Stomach (tissue), 9 donors: ENCODE measurements around the gene GJC1. TPM values are rescaled to one million over a fixed set of nuclear protein-coding genes. Genes with fewer than 3 reads are reported as not detected.
"Not testable (repeated sequence)": the region's sequence is repeated elsewhere in the genome, so short reads cannot be mapped to it uniquely, and the experiment has no call there.

Experiments
- DNase-seq, 2 donors: peaks; one replicate each; pipeline versions ENCODE4 v3.0.0 to v3.0.0-alpha.2; 2013 to 2019
- H3K27ac ChIP-seq, 5 donors: fragments of 200-600 bp in 4 of 5; sonication (generic) in 4 of 5; one replicate each; pipeline ENCODE4 v1.5.1; 2013 to 2019; ENCODE audit warnings: mild to moderate bottlenecking in 1 of 5, moderate library complexity in 1 of 5
- H3K27me3 ChIP-seq, 3 donors: fragments of 200-600 bp; sonication (generic); one replicate each; pipeline ENCODE4 v1.5.1; 2017 to 2019; ENCODE audit warnings: mixed run types in 1 of 3
- H3K36me3 ChIP-seq, 4 donors: fragments of 200-600 bp; sonication (generic); 1 replicate in 3 of 4; 2 replicates in 1 of 4; pipeline ENCODE4 v1.5.1; 2016 to 2019
- H3K4me1 ChIP-seq, 4 donors: fragments of 200-600 bp; sonication (generic); one replicate each; pipeline ENCODE4 v1.5.1; 2016 to 2019
- H3K4me3 ChIP-seq, 4 donors: fragments of 200-600 bp; sonication (generic) in 3 of 4; one replicate each; pipeline ENCODE4 v1.5.1; 2016 to 2019; ENCODE audit warnings: mild to moderate bottlenecking in 1 of 4
- H3K9me3 ChIP-seq, 4 donors: fragments of 200-600 bp; sonication (generic); one replicate each; pipeline ENCODE4 v1.5.1; 2016 to 2019
- EP300 ChIP-seq: sonication (generic); formaldehyde crosslinking; IDR thresholded peaks from one replicate; pipeline ENCODE4 v1.6.1; 2017; ENCODE audit warnings: antibody characterized with exemption
- POLR2A ChIP-seq, 4 donors: fragments of 450-650 bp; IDR thresholded peaks; one replicate each; pipeline ENCODE4 v1.6.1; 2016; ENCODE audit warnings: antibody characterized with exemption in 4 of 4, control low read depth in 2 of 4, mild to moderate bottlenecking in 1 of 4, moderate library complexity in 1 of 4
- POLR2AphosphoS5 ChIP-seq, 3 donors: sonication (generic); formaldehyde crosslinking; IDR thresholded peaks; one replicate each; pipeline ENCODE4 v1.6.1; 2016; ENCODE audit warnings: antibody characterized with exemption in 3 of 3
- WGBS, 5 donors: extraction: QIAGEN DNeasy Blood & Tissue Kit in 3 of 5; methylation state at CpG; one replicate each; pipeline versions ENCODE4 v1.1.5 to v1.1.7; 2013 to 2018; 5-methylcytosine and 5-hydroxymethylcytosine counted together
- intact Hi-C: fragments of 100-400 bp; cut with DNase I; formaldehyde crosslinking; loops from one replicate; pipeline ENCODE4 v1.15.1; 2023; ENCODE audit warnings: low total_unique reads
- polyA plus RNA-seq, 3 donors: library from polyadenylated mRNA; stranded (reverse); fragments of 200-250 nt; gene quantifications; one replicate each; pipeline ENCODE4 v1.2.3, GENCODE V29; 2013
- total RNA-seq, 5 donors: library from RNA; depleted of rRNA; stranded (reverse); fragments of >200 nt; gene quantifications; one replicate each; pipeline versions ENCODE4 v1.1.0 to v1.2.3, GENCODE V29; 2014 to 2016
- TF ChIP-seq, protein P1 (sequence below), 7 experiments: fragments of 450-650 bp in 4 of 7; fragments of 200-600 bp in 3 of 7; sonication (generic) in 3 of 7; IDR thresholded peaks; one replicate each; pipeline ENCODE4 v1.5.1; 2016 to 2019; ENCODE audit warnings: antibody characterized with exemption in 7 of 7, control low read depth in 2 of 7, mild to moderate bottlenecking in 1 of 7
- donor health status: healthy with polysubstance abuse.
- donor health status: Bipolar disorder and iron deficiency.
- donor health status: healthy.

Gene GJC1
- total and polyA plus RNA-seq, 8 donors: 0.31 to 53.1 (median 10.4) TPM

DNA sequence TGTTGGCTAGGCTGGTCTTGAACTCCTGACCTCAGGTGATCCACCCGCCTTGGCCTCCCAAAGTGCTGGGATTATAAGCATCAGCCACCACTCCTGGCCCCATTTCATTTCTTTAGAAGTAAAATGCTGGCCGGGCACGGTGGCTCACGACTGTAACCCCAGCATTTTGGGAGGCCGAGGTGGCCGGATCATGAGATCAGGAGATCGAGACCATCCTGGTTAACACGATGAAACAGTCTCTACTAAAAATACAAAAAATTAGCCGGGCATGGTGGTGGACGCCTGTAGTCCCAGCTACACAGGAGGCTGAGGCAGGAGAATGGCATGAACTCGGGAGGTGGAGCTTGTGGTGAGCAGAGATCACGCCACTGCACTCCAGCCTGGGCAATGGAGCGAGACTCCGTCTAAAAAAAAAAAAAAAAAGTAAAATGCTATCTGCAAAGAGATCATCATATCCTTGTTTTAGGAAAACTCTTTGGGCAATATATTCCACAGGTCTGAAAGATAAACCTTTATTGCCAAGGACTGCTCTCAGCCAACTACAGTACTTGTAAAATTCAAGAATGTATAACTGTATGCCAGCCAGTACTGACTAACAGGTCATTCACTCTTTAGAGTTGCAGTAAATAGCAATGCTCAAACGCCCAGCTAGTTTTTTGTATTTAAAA lies 3.8 kb downstream of the GJC1 start:
- H3K27me3 ChIP-seq: peaks cover 8 to 81% (median 55%) of the 10 kb centered on the region in 3 donors
- no peak for DNase-seq
- intact Hi-C loops: no loop called here
- peak overlapping the region in 2 of 5 donors; percentile 48 to 86 for H3K27ac ChIP-seq
- H3K4me1 ChIP-seq: peaks cover 17 to 22% (median 20%) of the 10 kb centered on the region in 4 donors
- H3K36me3 ChIP-seq: no peaks in the 10 kb centered on the region
- no peak for TF ChIP-seq EP300
- TF ChIP-seq POLR2A (IDR thresholded peaks at IDR 0.05): no peak
- TF ChIP-seq, protein P1, sequence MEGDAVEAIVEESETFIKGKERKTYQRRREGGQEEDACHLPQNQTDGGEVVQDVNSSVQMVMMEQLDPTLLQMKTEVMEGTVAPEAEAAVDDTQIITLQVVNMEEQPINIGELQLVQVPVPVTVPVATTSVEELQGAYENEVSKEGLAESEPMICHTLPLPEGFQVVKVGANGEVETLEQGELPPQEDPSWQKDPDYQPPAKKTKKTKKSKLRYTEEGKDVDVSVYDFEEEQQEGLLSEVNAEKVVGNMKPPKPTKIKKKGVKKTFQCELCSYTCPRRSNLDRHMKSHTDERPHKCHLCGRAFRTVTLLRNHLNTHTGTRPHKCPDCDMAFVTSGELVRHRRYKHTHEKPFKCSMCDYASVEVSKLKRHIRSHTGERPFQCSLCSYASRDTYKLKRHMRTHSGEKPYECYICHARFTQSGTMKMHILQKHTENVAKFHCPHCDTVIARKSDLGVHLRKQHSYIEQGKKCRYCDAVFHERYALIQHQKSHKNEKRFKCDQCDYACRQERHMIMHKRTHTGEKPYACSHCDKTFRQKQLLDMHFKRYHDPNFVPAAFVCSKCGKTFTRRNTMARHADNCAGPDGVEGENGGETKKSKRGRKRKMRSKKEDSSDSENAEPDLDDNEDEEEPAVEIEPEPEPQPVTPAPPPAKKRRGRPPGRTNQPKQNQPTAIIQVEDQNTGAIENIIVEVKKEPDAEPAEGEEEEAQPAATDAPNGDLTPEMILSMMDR (IDR thresholded peaks at IDR 0.05): no peak
- no peak for TF ChIP-seq POLR2AphosphoS5 (IDR thresholded peaks at IDR 0.05)
- no peaks in the 10 kb centered on the region for H3K9me3 ChIP-seq
- 85 to 91% (median 87%) methylated on average over 15 of the region's 15 CpGs for WGBS, 5 donors
- H3K4me3 ChIP-seq: no peak overlapping the region

DNA sequence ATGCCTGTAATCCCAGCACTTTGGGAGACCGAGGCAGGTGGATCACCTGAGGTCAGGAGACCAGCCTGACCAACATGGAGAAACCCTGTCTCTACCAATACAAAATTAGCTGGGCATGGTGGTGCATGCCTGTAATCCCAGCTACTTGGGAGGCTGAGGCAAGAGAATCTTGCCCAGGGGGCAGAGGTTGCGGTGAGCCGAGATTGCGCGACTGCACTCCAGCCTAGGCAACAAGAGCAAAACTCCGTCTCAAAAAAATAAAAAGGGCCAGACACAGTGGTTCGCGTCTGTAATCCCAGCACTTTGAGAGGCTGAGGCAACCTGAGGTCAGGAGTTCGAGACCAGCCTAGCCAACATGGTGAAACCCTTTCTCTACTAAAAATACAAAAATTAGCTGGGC lies 4.9 kb downstream of the GJC1 start:
- intact Hi-C loops, DNase-seq, H3K27ac ChIP-seq, H3K36me3 ChIP-seq, H3K4me3 ChIP-seq, H3K9me3 ChIP-seq: not testable (repeated sequence)
- H3K27me3 ChIP-seq: peaks cover 8 to 71% (median 44%) of the 10 kb centered on the region in 3 donors
- peaks cover 11 to 21% (median 13%) of the 10 kb centered on the region in 4 donors for H3K4me1 ChIP-seq
- 94 to 97% (median 96%) methylated on average over 9 of the region's 9 CpGs for WGBS, 5 donors

DNA sequence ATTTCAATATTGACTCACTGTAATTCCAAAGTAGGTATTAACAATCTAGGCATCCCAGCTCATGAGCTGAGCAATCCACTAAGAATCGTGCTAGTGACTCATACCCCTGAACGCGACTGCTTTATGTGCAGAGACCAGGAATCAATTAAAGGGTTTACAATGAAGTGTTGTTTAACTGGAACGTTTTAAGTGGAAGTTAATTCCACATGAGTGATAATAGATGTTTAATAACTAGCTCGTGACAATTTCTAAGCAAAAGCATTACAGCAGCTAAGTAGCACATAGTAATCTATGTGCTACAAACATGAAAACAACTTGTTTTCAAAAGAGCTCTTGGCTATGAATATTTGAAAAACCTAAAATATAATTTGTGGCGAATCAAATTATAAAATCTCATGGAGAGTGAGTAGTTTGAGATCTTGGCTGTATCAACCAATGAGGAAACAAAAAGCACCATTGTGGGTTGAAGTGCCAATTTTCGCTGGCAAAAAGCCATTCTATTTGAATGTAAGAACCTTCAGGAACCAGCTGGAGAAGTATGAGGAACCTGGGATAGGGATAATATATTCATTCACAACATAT lies 9.4 kb downstream of the GJC1 start:
- Histone ChIP-seq H3K9me3 (no peaks in the 10 kb centered on the region), H3K27ac (peak overlapping the region in 3 of 5 donors; percentile 38 to 63 (median 53)), H3K27me3 (peaks cover 0 to 26% (median 5%) of the 10 kb centered on the region in 3 donors), H3K4me3 (no peak overlapping the region), H3K4me1 (peaks cover 0 to 11% (median 3%) of the 10 kb centered on the region in 4 donors), H3K36me3 (no peaks in the 10 kb centered on the region)
- TF ChIP-seq, protein P1 (IDR thresholded peaks at IDR 0.05): no peak
- TF ChIP-seq POLR2AphosphoS5 (IDR thresholded peaks at IDR 0.05): peak in 1 of 3 donors; percentile 59
- 20 to 27% (median 23%) methylated on average over 7 of the region's 7 CpGs for WGBS, 5 donors
- intact Hi-C loops: no loop called here
- DNase-seq: peak in 1 of 2 donors; percentile 57

DNA sequence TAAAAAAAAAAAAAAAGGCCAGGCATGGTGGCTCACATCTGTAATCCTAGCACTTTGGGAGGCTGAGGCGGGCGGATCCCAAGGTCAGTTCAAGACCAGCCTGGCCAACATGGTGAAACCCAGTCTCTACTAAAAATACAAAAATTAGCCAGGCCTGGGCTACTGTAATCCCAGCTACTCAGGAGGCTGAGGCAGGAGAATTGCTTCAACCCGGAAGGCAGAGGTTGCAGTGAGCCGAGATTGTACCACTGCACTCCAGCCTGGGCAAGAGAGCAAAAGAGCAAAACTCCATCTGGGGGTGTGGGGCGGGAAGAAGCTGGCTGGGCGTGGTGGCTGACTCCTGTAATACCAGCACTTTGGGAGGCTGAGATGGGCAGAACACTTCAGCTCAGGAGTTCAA lies 11.6 kb downstream of the GJC1 start:
- H3K27me3 ChIP-seq, DNase-seq, H3K36me3 ChIP-seq, H3K9me3 ChIP-seq, intact Hi-C loops, H3K4me3 ChIP-seq: not testable (repeated sequence)
- 81 to 86% (median 84%) methylated on average over 6 of the region's 6 CpGs for WGBS, 5 donors
- Histone ChIP-seq H3K27ac (peak overlapping the region in 2 of 5 donors; percentile 15 to 63), H3K4me1 (peaks cover 0 to 11% (median 3%) of the 10 kb centered on the region in 4 donors)

DNA sequence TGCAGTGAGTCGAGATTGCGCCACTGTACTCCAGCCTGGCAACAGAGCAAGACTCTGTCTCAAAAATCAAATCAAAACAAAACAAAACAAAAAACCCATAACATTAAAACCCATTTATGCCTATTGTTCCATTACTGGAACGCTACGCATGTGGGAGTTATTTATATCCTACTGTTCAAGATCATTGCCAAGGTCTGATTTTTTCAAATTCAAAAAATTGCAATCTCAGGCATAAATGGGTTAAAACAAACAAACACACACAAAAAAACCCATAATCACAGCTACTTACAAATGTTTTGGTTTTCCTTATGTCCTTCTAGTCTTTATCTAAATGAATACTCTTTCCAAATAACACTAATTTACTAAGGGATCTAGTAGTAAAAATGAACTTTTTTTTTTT lies 17.8 kb downstream of the GJC1 start:
- Histone ChIP-seq H3K4me1 (peaks cover 0 to 28% (median 4%) of the 10 kb centered on the region in 4 donors), H3K9me3 (no peaks in the 10 kb centered on the region), H3K27ac (peak overlapping the region in 4 of 5 donors; percentile 28 to 69 (median 62)), H3K4me3 (no peak overlapping the region), H3K36me3 (no peaks in the 10 kb centered on the region), H3K27me3 (no peaks in the 10 kb centered on the region)
- intact Hi-C loops: no loop called here
- 60 to 79% (median 76%) methylated on average over 4 of the region's 4 CpGs for WGBS, 5 donors
- DNase-seq: no peak
- no peak for TF ChIP-seq POLR2A (IDR thresholded peaks at IDR 0.05)
- TF ChIP-seq, protein P1 (IDR thresholded peaks at IDR 0.05): no peak
- TF ChIP-seq POLR2AphosphoS5 (IDR thresholded peaks at IDR 0.05): no peak
- TF ChIP-seq EP300: no peak

DNA sequence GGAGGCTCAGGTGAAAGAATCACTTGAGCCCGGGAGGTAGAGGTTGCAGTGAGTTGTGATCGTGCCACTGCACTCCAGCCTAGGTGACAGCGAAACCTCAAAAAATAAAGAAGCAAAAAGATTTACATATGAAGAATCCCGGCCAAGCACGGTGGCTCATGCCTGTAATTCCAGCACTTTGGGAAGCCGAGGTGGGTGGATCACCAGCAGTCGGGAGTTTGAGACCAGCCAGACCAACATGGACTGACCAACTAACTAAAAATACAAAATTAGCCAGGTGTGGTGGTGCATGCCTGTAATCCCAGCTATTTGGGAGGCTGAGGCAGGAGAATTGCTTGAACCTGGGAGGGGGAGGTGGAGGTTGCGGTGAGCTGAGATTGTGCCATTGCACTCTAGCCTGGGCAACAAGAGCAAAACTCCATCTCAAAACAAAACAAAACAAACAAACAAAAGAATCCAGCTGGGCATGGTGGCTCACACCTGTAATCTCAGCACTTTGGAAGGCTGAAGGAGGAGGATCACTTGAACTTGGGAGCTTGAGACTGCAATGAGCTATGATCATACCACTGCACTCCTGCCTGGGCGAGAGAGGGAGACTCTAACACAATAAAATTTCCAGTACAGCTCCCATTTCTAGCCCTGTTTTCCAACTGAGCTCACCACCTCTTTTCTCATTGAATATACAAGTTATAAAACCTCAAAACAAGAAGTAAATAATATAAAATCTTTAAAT lies 21.3 kb downstream of the GJC1 start:
- DNase-seq, H3K27me3 ChIP-seq, intact Hi-C loops, H3K9me3 ChIP-seq, H3K4me3 ChIP-seq: not testable (repeated sequence)
- Histone ChIP-seq H3K27ac (peak overlapping the region in 1 of 5 donors; percentile 78), H3K4me1 (peaks cover 0 to 41% (median 7%) of the 10 kb centered on the region in 4 donors), H3K36me3 (peaks cover 0 to 10% (median 0%) of the 10 kb centered on the region in 4 donors)
- 84 to 95% (median 92%) methylated on average over 9 of the region's 9 CpGs for WGBS, 5 donors
